Lower leg skin (tissue), 4 donors: Measurements from ENCODE around the gene SCAMP2. TPM values are rescaled to one million over a fixed set of nuclear protein-coding genes. Genes with fewer than 3 reads are reported as not detected.
A peak's percentile ranks its signal among the peaks of the same experiment; 100 is the strongest.

Experiments used
- DNase-seq, 2 donors: peaks; one replicate each; pipeline ENCODE4 v3.0.0-alpha.2; 2019; ENCODE audit warnings: low spot score in 2 of 2
- H3K4me3 ChIP-seq: fragments of 200-600 bp; sonication (generic); 2 replicates; pipeline ENCODE4 v1.5.1; 2017; ENCODE audit warnings: mild to moderate bottlenecking, low read depth; ENCODE audit not compliant: poor library complexity, severe bottlenecking
- POLR2A ChIP-seq, 2 donors: fragments of 450-650 bp; IDR thresholded peaks; one replicate each; pipeline ENCODE4 v1.6.1; 2016 to 2017; ENCODE audit warnings: antibody characterized with exemption in 2 of 2, mild to moderate bottlenecking in 1 of 2, moderate library complexity in 1 of 2
- WGBS, 2 donors: methylation state at CpG; one replicate each; pipeline ENCODE4 v1.1.5; 2018; 5-methylcytosine and 5-hydroxymethylcytosine counted together
- intact Hi-C: fragments of 100-400 bp; cut with DNase I; formaldehyde crosslinking; loops from one replicate; pipeline ENCODE4 v1.15.0; 2023; ENCODE audit warnings: low total_unique reads
- total RNA-seq, 4 donors: library from RNA; depleted of rRNA; stranded (reverse); fragments of >200 nt; gene quantifications; one replicate each; pipeline ENCODE4 v1.1.0, GENCODE V29; 2016
- TF ChIP-seq, protein P1 (sequence below), 3 donors: fragments of 450-650 bp; IDR thresholded peaks; one replicate each; pipeline ENCODE4 v1.5.1; 2016; ENCODE audit warnings: antibody characterized with exemption in 3 of 3, mild to moderate bottlenecking in 3 of 3, moderate library complexity in 2 of 3

Gene SCAMP2
- total RNA-seq, 4 donors from 2014 or later: 97.2 to 134 (median 107) TPM

DNA sequence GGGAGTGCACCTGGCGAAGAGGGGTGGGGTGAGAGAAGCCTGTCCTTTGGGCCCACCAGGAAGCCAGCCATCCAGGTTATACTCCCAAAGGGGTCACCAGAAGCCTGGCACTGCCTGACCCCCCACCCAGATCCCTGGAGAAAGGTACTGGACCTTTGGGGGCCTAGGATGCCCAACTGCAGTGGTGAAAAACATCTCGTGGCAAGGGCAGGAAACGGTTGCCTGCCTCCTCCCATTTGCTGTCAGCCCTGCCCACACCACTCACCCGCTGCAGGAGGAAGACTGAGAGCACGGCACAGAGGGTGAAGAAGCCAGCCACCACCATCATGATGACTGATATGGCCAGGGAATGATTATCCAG, 28.0 kb downstream of the SCAMP2 start:
- DNase-seq: no peak
- TF ChIP-seq, protein P1, sequence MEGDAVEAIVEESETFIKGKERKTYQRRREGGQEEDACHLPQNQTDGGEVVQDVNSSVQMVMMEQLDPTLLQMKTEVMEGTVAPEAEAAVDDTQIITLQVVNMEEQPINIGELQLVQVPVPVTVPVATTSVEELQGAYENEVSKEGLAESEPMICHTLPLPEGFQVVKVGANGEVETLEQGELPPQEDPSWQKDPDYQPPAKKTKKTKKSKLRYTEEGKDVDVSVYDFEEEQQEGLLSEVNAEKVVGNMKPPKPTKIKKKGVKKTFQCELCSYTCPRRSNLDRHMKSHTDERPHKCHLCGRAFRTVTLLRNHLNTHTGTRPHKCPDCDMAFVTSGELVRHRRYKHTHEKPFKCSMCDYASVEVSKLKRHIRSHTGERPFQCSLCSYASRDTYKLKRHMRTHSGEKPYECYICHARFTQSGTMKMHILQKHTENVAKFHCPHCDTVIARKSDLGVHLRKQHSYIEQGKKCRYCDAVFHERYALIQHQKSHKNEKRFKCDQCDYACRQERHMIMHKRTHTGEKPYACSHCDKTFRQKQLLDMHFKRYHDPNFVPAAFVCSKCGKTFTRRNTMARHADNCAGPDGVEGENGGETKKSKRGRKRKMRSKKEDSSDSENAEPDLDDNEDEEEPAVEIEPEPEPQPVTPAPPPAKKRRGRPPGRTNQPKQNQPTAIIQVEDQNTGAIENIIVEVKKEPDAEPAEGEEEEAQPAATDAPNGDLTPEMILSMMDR (IDR thresholded peaks at IDR 0.05): no peak
- no peak for TF ChIP-seq POLR2A (IDR thresholded peaks at IDR 0.05)
- intact Hi-C loops: loop anchor here (10.0 kb wide), 1 partner anchor 50 kb away; the partner anchor contains the start of gene MPI
- 57 to 60% methylated on average over 5 of the region's 5 CpGs for WGBS, 2 donors
- H3K4me3 ChIP-seq: no peak overlapping the region

DNA sequence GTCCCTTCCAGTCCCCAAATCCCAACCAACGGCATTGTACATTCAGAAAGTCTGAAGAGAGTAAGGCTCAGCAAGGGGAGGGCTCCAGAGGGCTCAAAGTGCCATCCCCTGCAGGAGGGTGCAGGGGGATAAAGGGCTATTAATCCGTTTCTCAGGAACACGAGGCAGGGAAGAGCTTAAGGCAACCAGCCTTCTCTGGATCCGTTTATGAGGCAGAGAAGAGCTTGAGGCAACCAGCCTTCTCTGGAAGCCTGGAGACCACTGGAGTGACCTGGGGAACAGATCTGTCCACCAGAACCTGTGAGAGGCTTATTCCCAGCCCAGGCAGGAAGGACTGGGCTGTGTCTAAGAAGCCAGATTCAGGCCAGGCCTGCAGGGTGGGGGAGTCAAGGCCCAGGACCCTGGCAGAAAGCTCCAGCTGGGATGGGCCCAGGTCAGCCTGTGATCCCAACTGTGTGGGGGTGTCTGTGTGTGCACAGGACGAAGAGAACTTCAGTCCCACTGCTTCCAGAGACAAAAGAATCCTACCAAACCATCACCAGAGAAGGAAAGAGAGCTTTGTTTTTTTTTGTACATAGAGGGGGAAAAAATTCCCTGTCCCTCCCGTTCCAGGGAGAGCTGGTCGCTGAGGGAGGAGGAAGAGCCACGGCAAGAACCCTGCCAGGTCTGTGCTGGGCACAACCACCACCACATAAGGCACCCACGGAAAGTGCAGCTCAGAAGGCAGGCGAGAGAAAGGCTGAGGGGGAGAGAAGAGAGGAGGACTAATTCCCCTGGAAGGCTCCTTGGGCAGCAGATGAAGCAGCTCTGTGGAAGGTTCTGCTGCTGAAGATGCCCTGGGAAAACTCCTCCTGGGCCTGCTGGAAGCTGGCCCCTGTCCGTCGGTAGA, 28.6 kb downstream of the SCAMP2 start:
- 67 to 72% methylated on average over 12 of the region's 12 CpGs for WGBS, 2 donors
- intact Hi-C loops: loop anchor here (10.0 kb wide), 1 partner anchor 50 kb away; the partner anchor contains the start of gene MPI
- DNase-seq: no peak
- TF ChIP-seq, protein P1 (IDR thresholded peaks at IDR 0.05): no peak
- no peak for TF ChIP-seq POLR2A (IDR thresholded peaks at IDR 0.05)
- H3K4me3 ChIP-seq: no peak overlapping the region

DNA sequence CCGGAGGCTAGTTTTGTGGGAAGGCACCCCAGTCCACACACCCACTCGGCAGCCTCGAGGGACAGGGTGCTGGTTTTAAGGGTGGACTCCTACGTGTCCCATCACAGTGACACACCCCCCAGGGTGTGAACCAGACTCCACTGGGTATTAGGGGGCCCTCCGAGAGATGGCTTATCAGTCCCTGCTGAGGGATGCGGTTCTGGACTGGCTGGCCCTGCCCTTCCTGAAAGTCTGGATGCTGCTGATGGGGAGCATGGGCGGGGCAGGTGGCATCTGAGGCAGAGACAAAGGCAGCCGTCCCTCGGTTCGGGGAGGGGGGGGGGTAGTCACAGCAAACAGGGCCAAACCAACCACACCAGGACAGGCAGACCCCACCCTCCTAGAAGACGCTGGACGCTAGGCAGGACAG, 29.3 kb downstream of the SCAMP2 start:
- no peak overlapping the region for H3K4me3 ChIP-seq
- intact Hi-C loops: loop anchor here (10.0 kb wide), 1 partner anchor 51 kb away; the partner anchor contains the start of gene MPI
- DNase-seq: no peak
- TF ChIP-seq POLR2A (IDR thresholded peaks at IDR 0.05): no peak
- TF ChIP-seq, protein P1 (IDR thresholded peaks at IDR 0.05): no peak
- 50 to 57% methylated on average over 6 to 12 of the region's 12 CpGs for WGBS, 2 donors

DNA sequence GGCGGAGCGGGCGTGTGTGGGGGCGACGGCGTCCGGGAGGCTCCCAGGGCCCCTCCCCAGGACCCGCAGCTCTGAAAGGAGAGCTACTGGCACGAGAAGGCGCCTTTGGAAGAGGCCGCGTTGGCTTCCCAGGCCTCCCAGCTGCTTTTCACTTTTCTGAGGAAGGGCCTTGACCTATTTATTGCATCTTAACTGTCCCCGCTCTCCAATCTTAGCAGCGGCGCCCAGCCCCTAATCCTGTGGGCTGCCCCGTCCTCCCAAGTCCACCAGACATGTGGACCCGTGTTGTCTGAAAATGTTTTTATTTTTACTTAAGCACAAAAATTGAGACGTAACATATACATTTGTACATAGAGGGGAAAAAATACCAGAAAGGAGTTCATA, 29.7 kb downstream of the SCAMP2 start:
- intact Hi-C loops: loop anchor here (10.0 kb wide), 1 partner anchor 51 kb away; the partner anchor contains the start of gene MPI
- DNase-seq: no peak
- TF ChIP-seq POLR2A (IDR thresholded peaks at IDR 0.05): no peak
- TF ChIP-seq, protein P1 (IDR thresholded peaks at IDR 0.05): no peak
- peak overlapping the region; percentile 33 for H3K4me3 ChIP-seq
- 18 to 30% methylated on average over 10 to 18 of the region's 18 CpGs for WGBS, 2 donors

DNA sequence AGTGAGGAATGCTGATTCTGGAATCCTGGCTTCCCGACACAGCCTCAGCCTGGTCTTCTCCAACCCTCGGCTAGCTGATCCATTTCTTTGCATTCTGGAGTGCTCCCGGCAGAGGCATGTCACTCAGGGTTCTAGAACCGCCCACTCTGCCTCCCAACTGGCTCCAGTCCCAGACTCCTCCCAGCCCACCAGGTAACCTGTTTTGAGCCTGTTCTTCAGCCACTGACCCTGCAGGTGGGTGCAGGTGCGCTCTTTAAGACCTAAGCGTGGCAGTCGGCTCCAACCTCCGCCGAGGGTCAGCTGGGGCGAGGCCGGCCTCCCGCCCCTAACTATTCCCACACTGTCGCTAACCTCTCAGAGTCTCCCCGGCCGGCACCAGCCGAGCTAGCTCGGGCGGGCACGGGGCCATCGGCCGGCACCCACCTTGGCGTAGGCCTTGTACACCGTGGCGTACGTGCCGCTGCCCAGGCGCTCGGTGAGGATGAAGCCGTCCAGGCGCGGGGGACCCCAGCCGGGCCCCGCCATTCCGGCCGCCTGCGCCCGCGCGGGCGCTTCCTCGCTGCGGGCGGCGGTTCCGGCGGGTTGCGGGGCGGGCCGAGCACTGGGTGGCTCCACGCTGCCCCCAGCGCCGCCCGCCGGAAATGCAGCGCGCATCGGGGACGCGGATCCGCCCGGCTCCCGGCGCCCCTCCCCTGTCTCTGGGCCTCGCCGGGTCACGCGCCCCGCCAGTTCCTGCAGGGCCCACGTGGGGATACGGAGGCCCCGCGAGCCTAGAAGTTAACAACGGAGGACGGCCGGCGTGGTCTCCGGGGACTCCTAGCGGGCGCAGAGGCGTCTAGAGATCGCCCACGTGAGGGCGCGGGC, 30.4 kb downstream of the SCAMP2 start, which contains the start of gene ULK3:
ULK3 (minus strand) TSS at position 576 of the 864 bp plus-strand sequence; CDS start at position 525, 51 bp downstream.
- 1 to 2% methylated on average over 19 to 38 of the region's 84 CpGs for WGBS, 2 donors
- TF ChIP-seq, protein P1 (IDR thresholded peaks at IDR 0.05): no peak
- no peak for TF ChIP-seq POLR2A (IDR thresholded peaks at IDR 0.05)
- peak; percentile 88 to 98 for DNase-seq
- H3K4me3 ChIP-seq: peak within 1 kb of the TSS; percentile 78
- intact Hi-C loops: loop anchor here (10.0 kb wide), 1 partner anchor 52 kb away; the partner anchor contains the start of gene MPI
